Measurements from ENCODE around the gene TTC28. TPM values are rescaled to one million over a fixed set of nuclear protein-coding genes. Genes with fewer than 3 reads are reported as not detected.
"Not testable (repeated sequence)": the region's sequence is repeated elsewhere in the genome, so short reads cannot be mapped to it uniquely, and the experiment has no call there.

The TTC28 gene
- total RNA-seq, 1 donor from 2014 or later, result 24.5 TPM

- Histone ChIP-seq H3K4me1 (no peaks in the 10 kb centered on the region), H3K36me3 (no peaks in the 10 kb centered on the region), H3K27ac (no peak overlapping the region), H3K4me3 (no peak overlapping the region), H3K9me3 (no peaks in the 10 kb centered on the region), H3K27me3 (no peaks in the 10 kb centered on the region)
- intact Hi-C loops (cut with DNase I), result no loop called here
- TF ChIP-seq, protein P1, sequence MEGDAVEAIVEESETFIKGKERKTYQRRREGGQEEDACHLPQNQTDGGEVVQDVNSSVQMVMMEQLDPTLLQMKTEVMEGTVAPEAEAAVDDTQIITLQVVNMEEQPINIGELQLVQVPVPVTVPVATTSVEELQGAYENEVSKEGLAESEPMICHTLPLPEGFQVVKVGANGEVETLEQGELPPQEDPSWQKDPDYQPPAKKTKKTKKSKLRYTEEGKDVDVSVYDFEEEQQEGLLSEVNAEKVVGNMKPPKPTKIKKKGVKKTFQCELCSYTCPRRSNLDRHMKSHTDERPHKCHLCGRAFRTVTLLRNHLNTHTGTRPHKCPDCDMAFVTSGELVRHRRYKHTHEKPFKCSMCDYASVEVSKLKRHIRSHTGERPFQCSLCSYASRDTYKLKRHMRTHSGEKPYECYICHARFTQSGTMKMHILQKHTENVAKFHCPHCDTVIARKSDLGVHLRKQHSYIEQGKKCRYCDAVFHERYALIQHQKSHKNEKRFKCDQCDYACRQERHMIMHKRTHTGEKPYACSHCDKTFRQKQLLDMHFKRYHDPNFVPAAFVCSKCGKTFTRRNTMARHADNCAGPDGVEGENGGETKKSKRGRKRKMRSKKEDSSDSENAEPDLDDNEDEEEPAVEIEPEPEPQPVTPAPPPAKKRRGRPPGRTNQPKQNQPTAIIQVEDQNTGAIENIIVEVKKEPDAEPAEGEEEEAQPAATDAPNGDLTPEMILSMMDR (IDR thresholded peaks at IDR 0.05), result no peak
- DNase-seq (ENCODE audit: low spot score in 2 of 2), result no peak
These were observed 458.8 kb downstream of the TTC28 start for GRCh38 chr22:28220626-28221363.

DNA sequence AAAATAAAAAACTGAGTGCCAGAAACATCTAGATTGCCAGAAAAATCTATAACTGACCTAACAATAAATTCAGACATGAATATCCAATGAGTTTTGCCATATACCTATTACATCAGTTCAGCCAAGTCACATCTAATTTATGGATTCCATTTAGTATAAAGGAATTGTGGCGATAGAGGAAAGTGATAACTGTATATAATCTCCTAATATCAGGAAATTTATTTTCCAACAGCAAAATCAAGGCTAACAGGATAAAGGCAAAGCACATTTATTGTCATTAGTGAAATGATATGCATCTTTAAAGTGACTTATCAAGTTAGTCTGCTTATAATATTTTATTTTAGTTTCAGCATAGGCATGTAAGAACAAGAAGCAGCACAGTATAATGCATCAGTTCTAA is 462.4 kb downstream of the TTC28 start:
- Histone ChIP-seq H3K27me3 (no peaks in the 10 kb centered on the region), H3K27ac (no peak overlapping the region), H3K9me3 (no peaks in the 10 kb centered on the region), H3K4me1 (no peaks in the 10 kb centered on the region), H3K4me3 (no peak overlapping the region), H3K36me3 (no peaks in the 10 kb centered on the region)
- intact Hi-C loops (cut with DNase I), result no loop called here
- no peak for DNase-seq (ENCODE audit: low spot score in 2 of 2)
- TF ChIP-seq, protein P1 (IDR thresholded peaks at IDR 0.05), result no peak

DNA sequence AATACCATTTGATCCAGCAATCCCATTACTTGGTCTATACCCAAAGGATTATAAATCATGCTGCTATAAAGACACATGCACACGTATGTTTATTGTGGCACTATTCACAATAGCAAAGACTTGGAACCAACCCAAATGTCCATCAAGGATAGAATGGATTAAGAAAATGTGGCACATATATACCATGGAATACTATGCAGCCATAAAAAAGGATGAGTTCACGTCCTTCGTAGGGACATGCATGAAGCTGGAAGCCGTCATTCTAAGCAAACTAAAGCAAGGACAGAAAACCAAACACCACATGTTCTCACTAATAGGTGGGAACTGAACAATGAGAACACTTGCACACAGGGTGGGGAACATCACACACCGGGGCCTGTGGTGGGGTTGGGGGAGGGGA is 464.9 kb downstream of the TTC28 start:
- intact Hi-C loops (cut with DNase I); H3K27ac ChIP-seq; H3K4me3 ChIP-seq; H3K9me3 ChIP-seq; H3K4me1 ChIP-seq; DNase-seq (ENCODE audit: low spot score in 2 of 2); H3K36me3 ChIP-seq; H3K27me3 ChIP-seq: not testable (repeated sequence)

GRCh38 chr22:28209457-28209856 is 470.2 kb downstream of the TTC28 start:
- DNase-seq (ENCODE audit: low spot score in 2 of 2); intact Hi-C loops (cut with DNase I); H3K9me3 ChIP-seq; H3K27ac ChIP-seq; H3K4me1 ChIP-seq; H3K36me3 ChIP-seq; H3K27me3 ChIP-seq; H3K4me3 ChIP-seq: not testable (repeated sequence)

- Histone ChIP-seq H3K9me3 (peaks cover 0 to 3% of the 10 kb centered on the region in 2 donors), H3K36me3 (no peaks in the 10 kb centered on the region), H3K4me3 (no peak overlapping the region), H3K27ac (no peak overlapping the region), H3K4me1 (peaks cover 0 to 11% of the 10 kb centered on the region in 2 donors), H3K27me3 (no peaks in the 10 kb centered on the region)
- TF ChIP-seq, protein P1 (IDR thresholded peaks at IDR 0.05), result no peak
- no peak for DNase-seq (ENCODE audit: low spot score in 2 of 2)
- intact Hi-C loops (cut with DNase I), result no loop called here
These were observed 470.9 kb downstream of the TTC28 start for GRCh38 chr22:28208787-28209186.

DNA sequence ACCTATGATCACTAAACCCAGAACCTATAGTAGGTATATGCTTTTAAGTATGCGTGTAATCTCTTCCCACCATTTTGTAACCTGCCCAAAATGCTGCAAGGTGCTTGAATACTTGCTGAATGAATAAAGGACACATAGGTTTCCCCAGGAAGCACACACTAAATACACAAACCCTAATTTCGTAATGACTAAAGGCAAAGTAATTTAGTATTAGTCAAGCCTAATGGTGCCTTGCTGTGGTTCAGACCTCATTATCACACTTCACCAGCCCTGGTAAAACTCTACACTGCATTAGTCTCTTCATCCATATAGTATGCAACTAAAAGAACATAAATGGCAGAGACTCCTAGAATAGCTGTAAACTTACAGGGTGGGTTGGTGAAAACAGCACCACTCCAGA is 471.6 kb downstream of the TTC28 start:
- peaks cover 0 to 3% of the 10 kb centered on the region in 2 donors for H3K9me3 ChIP-seq
- H3K4me3 ChIP-seq, result no peak overlapping the region
- DNase-seq (ENCODE audit: low spot score in 2 of 2), result no peak
- intact Hi-C loops (cut with DNase I), result no loop called here
- TF ChIP-seq, protein P1 (IDR thresholded peaks at IDR 0.05), result no peak
- no peak overlapping the region for H3K27ac ChIP-seq
- peaks cover 0 to 11% of the 10 kb centered on the region in 2 donors for H3K4me1 ChIP-seq
- no peaks in the 10 kb centered on the region for H3K36me3 ChIP-seq
- no peaks in the 10 kb centered on the region for H3K27me3 ChIP-seq
